Astrocyte of the spinal cord (primary cell): ENCODE results near the gene KIF5A.
A peak's percentile ranks its signal among the peaks of the same experiment; 100 is the strongest.

ENCODE experiments used
- DNase-seq: peaks from one replicate; pipeline ENCODE4 v3.0.0; 2011; ENCODE audit warnings: low read depth, low spot score
- H3K4me3 ChIP-seq: 2 replicates; pipeline ENCODE4 v1.5.1; 2011; ENCODE audit warnings: low read depth, mild to moderate bottlenecking, low read length, moderate library complexity
- in situ Hi-C: cut with HindIII; loops from 2 replicates; pipeline ENCODE4 v1.10.0; 2017; ENCODE audit warnings: low sequenced_read_pairs
- TF ChIP-seq, protein P1 (sequence below): IDR thresholded peaks from 2 replicates; pipeline ENCODE4 v1.5.1; 2012; ENCODE audit warnings: low read depth, mild to moderate bottlenecking, low read length, inconsistent platforms

KIF5A gene

DNA sequence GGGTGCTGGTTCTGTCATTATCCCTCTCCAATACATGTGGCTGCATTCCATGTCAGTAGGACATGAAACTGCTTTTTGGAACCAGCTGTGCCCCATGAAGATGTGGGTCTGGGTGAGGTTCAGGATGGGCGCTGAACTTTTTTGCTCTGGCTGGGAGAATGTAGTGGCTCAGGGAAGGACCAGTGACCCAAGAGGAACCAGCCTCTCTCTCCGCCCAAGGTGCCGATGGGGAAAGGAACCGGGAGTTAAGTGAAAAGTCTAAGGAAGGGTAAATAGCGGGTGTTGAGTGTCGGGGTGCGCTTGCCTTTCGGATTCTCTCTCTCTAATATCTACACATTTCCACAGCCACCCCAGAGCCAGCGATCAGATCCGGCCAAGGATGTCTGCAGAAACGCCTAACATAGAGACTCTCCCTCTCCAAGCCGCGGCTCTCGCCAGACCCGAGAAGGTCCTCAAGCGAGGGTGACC lies 69.2 kb downstream of the KIF5A start:
- H3K4me3 ChIP-seq = no peak overlapping the region

DNA sequence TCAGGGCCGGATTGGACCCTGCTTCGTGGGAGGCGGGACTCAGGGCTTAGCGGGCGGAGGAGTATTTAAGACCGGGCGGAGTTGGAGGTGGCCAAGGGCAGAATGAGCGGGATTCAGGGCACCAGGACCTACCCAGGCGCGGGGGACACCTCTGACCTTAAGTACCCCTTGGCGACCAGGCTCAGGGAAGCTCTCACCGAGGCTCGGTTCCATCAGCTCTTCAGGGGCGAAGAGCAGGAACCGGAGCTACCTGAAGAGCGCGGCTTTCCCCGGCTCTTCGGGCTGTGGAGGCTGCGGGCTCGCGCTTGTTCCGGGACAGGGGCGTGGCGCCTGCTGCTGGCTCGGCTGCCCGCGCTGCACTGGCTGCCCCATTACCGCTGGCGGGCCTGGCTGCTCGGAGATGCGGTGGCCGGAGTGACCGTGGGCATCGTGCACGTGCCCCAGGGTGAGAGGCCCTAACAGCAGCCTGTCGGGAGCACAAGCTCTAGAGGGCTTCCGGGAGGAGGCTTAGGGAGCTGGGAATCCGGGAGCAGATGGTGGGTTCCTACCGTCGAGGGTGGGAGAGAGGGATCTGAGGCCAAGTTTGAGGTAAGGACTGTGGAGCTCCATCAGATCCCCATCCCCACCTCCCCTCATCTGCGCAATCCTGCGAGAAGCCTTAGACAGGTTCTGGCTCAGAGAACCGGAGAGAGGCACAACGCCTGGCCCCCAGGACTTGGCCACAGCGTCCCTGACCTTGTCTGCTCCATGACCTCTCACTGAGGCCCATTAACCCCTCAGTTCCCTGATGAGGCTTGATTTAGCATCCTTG lies 69.8 kb downstream of the KIF5A start:
- in situ Hi-C loops = no loop called here
- no peak overlapping the region for H3K4me3 ChIP-seq
- no peak for DNase-seq
- TF ChIP-seq, protein P1, sequence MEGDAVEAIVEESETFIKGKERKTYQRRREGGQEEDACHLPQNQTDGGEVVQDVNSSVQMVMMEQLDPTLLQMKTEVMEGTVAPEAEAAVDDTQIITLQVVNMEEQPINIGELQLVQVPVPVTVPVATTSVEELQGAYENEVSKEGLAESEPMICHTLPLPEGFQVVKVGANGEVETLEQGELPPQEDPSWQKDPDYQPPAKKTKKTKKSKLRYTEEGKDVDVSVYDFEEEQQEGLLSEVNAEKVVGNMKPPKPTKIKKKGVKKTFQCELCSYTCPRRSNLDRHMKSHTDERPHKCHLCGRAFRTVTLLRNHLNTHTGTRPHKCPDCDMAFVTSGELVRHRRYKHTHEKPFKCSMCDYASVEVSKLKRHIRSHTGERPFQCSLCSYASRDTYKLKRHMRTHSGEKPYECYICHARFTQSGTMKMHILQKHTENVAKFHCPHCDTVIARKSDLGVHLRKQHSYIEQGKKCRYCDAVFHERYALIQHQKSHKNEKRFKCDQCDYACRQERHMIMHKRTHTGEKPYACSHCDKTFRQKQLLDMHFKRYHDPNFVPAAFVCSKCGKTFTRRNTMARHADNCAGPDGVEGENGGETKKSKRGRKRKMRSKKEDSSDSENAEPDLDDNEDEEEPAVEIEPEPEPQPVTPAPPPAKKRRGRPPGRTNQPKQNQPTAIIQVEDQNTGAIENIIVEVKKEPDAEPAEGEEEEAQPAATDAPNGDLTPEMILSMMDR = no peak

More for the DNA sequence above, 69.2 kb downstream of the KIF5A start:
- TF ChIP-seq, protein P1 = no peak
- in situ Hi-C loops = no loop called here
- DNase-seq = no peak

DNA sequence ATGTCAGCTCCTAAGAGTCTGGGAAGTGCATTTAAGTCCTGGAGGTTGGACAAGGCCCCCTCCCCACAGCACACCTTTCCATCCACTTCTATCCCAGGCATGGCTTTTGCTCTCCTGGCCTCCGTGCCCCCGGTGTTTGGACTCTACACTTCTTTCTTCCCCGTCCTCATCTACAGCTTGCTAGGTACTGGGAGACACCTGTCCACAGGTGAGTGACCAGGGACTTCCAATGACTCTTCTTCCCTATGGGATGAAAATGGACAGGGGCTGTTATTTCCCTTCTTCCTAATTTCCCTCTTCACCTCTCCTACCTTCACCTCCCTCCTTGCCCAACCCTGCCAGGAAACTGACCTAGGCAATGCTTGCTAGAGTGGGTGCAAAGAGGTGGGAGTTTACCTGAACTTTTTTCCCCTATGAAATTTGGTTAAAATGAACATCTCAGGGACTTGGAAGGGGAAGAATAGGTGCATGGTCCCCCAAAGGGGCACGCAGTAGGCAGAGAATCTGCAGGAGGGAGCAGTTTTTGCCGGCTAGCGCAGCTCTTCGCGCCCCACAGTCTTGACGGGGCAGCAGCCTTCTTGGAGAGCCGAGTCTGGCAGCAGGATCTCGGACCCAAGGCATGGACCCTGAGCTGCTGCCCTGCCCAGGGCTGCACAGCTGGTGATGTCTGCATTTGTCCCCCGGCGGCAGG lies 70.5 kb downstream of the KIF5A start:
- H3K4me3 ChIP-seq = no peak overlapping the region
- DNase-seq = no peak
- in situ Hi-C loops = no loop called here
- TF ChIP-seq, protein P1 = no peak

DNA sequence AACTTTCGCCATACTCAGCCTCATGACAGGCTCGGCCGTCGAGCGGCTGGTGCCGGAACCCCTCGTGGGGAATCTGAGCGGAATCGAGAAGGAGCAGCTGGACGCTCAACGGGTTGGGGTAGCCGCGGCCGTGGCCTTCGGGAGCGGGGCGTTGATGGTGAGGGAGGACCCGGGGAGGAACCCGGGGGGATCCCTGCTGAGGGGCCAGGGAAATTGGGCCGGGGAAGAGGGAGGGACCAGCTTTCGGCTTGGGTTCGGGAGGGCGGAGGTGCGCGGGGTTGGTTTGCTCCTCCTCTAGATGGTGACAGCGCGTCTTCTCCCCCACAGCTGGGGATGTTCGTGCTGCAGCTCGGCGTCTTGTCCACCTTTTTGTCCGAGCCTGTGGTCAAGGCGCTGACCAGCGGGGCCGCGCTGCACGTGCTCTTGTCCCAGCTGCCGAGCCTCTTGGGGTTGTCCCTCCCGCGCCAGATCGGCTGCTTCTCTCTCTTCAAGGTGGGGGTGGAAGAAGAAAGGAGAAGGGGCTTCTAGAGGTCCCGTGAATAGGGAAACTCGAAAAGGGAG lies 71.2 kb downstream of the KIF5A start:
- DNase-seq = no peak
- in situ Hi-C loops = no loop called here

DNA sequence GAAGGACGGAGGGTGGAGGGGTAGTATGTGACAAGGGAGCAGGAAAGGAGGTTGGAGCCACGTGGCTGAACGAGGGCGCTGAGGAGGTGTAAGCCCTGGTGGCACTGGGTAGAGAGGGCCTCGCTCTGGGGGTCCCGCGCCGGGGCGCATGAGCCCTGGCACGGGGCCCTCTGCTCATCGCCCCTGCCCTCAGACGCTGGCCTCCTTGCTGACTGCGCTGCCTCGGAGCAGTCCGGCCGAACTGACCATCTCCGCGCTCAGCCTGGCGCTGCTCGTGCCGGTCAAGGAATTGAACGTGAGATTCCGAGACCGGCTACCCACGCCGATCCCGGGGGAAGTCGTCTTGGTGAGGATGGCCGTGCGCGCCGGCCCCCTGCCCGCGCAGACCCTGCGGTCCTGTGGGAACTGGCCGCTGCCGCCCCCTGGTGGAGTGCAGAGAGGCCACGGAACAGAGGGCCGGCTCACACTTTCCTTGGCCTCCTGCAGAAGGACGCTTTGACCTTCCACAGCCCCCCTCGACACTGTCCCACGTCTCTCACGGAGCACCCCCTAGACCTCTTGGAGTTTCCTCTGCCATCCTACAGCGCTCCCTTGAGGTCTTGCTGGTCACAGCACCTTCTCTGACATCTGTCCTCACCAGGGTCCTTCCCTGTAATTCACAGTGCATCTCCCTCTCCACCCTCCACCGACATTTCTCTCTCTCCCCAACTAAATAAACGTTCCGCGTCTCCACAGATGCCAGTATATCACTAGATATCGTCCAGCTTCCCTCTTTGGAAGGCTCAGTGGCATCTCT lies 71.9 kb downstream of the KIF5A start:
- in situ Hi-C loops = no loop called here
- TF ChIP-seq, protein P1 = peak; percentile 87
- DNase-seq = no peak
- peak overlapping the region; percentile 24 for H3K4me3 ChIP-seq

More for the DNA sequence above, 71.2 kb downstream of the KIF5A start:
- no peak overlapping the region for H3K4me3 ChIP-seq
- TF ChIP-seq, protein P1 = no peak
